Measurements from ENCODE around the gene IQSEC2. TPM values are rescaled to one million over a fixed set of nuclear protein-coding genes. Genes with fewer than 3 reads are reported as not detected.

Gene IQSEC2
- total RNA-seq, 1 donor = 13.8 TPM

- H3K4me3 ChIP-seq (ENCODE audit: low read depth, low read length) = no peak overlapping the region
- no peak for TF ChIP-seq CTCF (IDR thresholded peaks at IDR 0.05; ENCODE audit: insufficient read depth, low read depth, low read length)
- DNase-seq (ENCODE audit: low read depth) = no peak
Observed at GRCh38 chrX:53255738-53256191, 25.6 kb downstream of the IQSEC2 start.

- TF ChIP-seq CTCF (IDR thresholded peaks at IDR 0.05; ENCODE audit: insufficient read depth, low read depth, low read length) = no peak
- H3K4me3 ChIP-seq (ENCODE audit: low read depth, low read length) = no peak overlapping the region
- no peak for DNase-seq (ENCODE audit: low read depth)
Observed at GRCh38 chrX:53254570-53255461, 26.6 kb downstream of the IQSEC2 start.

DNA sequence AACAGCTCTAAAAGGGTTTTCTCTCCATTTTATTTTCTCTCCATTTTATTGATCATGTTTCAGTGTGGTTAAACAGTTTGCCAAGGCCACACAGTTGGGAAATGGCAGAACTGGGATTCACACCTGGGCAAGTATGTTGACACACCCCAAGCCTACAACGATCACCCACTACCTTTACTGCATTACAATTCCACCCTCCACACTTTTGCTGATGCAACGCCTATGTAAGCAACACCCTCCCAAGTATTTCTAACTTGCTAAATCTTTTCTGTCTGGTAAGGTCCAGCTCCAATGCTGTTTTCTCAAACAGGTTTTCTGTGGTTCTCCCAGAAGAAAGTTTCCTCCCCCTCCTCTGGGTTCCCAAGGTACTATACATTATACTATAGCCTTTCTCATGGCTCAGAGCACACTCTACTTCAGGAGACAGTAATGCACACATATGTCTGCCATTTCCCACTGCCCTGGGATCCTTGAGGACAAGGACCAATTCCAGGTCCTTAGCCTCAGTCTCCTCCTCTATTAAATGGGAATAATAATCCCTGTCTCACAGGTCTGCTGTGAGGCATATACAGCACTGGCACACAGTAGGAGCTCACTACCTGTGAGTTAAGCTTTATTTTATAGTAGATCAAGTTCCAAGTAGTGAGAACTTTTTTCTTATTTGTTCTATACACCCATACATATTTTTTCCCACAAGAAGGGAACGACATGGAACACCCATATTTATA, 27.9 kb downstream of the IQSEC2 start:
- TF ChIP-seq CTCF (IDR thresholded peaks at IDR 0.05; ENCODE audit: insufficient read depth, low read depth, low read length) = no peak
- H3K4me3 ChIP-seq (ENCODE audit: low read depth, low read length) = no peak overlapping the region
- peak; percentile 12 for DNase-seq (ENCODE audit: low read depth)

DNA sequence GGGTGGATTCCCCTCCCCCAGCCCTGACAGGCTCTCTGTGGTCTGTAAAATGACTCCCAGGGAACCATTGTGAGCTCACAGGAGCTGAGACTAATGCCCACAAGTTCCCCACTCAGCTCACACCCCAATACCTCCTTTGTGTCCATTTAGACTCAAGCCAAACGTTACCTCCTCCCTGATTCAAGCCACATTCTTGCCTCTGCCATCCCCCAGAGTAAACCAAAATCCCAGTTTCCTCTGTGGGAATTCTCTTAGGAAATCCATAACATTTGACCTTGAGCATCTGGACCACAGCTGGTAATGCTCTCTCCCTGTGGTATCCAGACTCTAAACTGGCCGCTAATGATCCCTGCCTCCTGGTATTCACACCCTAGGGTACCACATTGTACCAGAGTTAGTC, 30.1 kb downstream of the IQSEC2 start:
- TF ChIP-seq CTCF (IDR thresholded peaks at IDR 0.05; ENCODE audit: insufficient read depth, low read depth, low read length) = no peak
- no peak overlapping the region for H3K4me3 ChIP-seq (ENCODE audit: low read depth, low read length)
- DNase-seq (ENCODE audit: low read depth) = peak; percentile 86

GRCh38 chrX:53250556-53250955, 30.8 kb downstream of the IQSEC2 start:
- H3K4me3 ChIP-seq (ENCODE audit: low read depth, low read length) = no peak overlapping the region
- no peak for DNase-seq (ENCODE audit: low read depth)

More at GRCh38 chrX:53250556-53250955, 30.8 kb downstream of the IQSEC2 start:
- no peak for TF ChIP-seq CTCF (IDR thresholded peaks at IDR 0.05; ENCODE audit: insufficient read depth, low read depth, low read length)

Data from fibroblast of villous mesenchyme (primary cell).